Upper lobe of left lung (tissue), 6 donors: ENCODE measurements around the gene DIMT1. TPM values are rescaled to one million over a fixed set of nuclear protein-coding genes. Genes with fewer than 3 reads are reported as not detected.

Source experiments
- ATAC-seq, 2 donors: fragments of 200-7000 bp; cut with Tn5 transposase; one replicate each; pipeline ENCODE4 v1.9.1; 2022; ENCODE audit warnings: mild to moderate bottlenecking in 2 of 2, moderate library complexity in 2 of 2; ENCODE audit not compliant: low FRiP score in 2 of 2
- DNase-seq, 2 donors: peaks; one replicate each; pipeline ENCODE4 v3.0.0-alpha.2; 2019 to 2020
- H3K27ac ChIP-seq, 4 donors: fragments of 200-600 bp; sonication (generic); one replicate each; pipeline ENCODE4 v1.5.1; 2016 to 2019
- H3K27me3 ChIP-seq, 4 donors: fragments of 200-600 bp; sonication (generic); one replicate each; pipeline ENCODE4 v1.5.1; 2017 to 2019
- H3K36me3 ChIP-seq, 4 donors: fragments of 200-600 bp; sonication (generic); one replicate each; pipeline ENCODE4 v1.5.1; 2016 to 2019
- H3K4me1 ChIP-seq, 4 donors: fragments of 200-600 bp; sonication (generic); one replicate each; pipeline ENCODE4 v1.5.1; 2018 to 2019
- H3K4me3 ChIP-seq, 4 donors: fragments of 200-600 bp; sonication (generic); one replicate each; pipeline ENCODE4 v1.5.1; 2017 to 2019; ENCODE audit warnings: mild to moderate bottlenecking in 2 of 4, moderate library complexity in 1 of 4
- H3K9me3 ChIP-seq, 4 donors: fragments of 200-600 bp; sonication (generic); one replicate each; pipeline ENCODE4 v1.5.1; 2018 to 2019
- EP300 ChIP-seq, 4 donors: sonication (generic); formaldehyde crosslinking; IDR thresholded peaks; one replicate each; pipeline ENCODE4 v1.5.1; 2017; ENCODE audit warnings: antibody characterized with exemption in 4 of 4, control low read depth in 2 of 4
- POLR2A ChIP-seq, 4 donors: fragments of 450-650 bp; IDR thresholded peaks; one replicate each; pipeline ENCODE4 v1.5.1; 2016 to 2017; ENCODE audit warnings: antibody characterized with exemption in 4 of 4, mild to moderate bottlenecking in 2 of 4
- POLR2AphosphoS5 ChIP-seq, 2 donors: sonication (generic); formaldehyde crosslinking; IDR thresholded peaks; one replicate each; pipeline ENCODE4 v1.5.1; 2017; ENCODE audit warnings: antibody characterized with exemption in 2 of 2
- WGBS, 2 donors: methylation state at CpG; one replicate each; pipeline ENCODE4 v1.1.5; 2017 to 2018; 5-methylcytosine and 5-hydroxymethylcytosine counted together
- total RNA-seq, 6 donors: library from RNA; depleted of rRNA in 4 of 6; stranded (reverse); fragments of >200 nt in 4 of 6; gene quantifications; one replicate each; pipeline versions ENCODE4 v1.1.0 to v1.2.1, GENCODE V29; 2016 to 2021
- TF ChIP-seq, protein P1 (sequence below), 6 experiments: fragments of 450-650 bp in 4 of 6; fragments of 200-600 bp in 2 of 6; sonication (generic) in 2 of 6; IDR thresholded peaks; one replicate each; pipeline ENCODE4 v1.5.1; 2016 to 2019; ENCODE audit warnings: antibody characterized with exemption in 6 of 6
- donor health status: DM: no; HTN: no; CAD: no; lungs with moderate emphysema.
- donor health status: DM: no; HTN: yes; CAD: no; lungs with severe emphysema.

The DIMT1 gene
- total RNA-seq, 6 donors from 2014 or later, result 2.1 to 24.5 (median 13.0) TPM

DNA sequence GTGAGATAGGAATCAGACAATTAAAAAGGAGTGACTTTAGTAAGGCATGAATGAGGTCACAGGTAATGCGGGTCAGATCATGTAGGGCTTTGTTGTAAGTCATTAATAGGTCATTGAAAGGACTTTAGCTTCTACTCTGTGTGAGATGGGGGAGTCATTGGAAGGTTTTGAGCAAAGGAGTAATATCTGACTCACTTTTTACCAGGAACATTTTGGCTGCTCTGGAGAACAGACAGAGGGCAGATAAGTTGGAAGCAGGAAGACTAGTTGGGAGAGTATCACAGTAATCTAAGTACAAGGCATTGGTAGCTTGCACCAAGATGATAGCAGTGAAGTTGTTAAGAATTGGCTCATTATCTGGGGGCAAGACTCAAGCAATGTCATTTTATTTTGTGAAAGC is 60.3 kb downstream of the DIMT1 start:
- no peak for TF ChIP-seq POLR2AphosphoS5 (IDR thresholded peaks at IDR 0.05)
- TF ChIP-seq POLR2A (IDR thresholded peaks at IDR 0.05), result no peak
- no peak for TF ChIP-seq EP300 (IDR thresholded peaks at IDR 0.05)
- TF ChIP-seq, protein P1, sequence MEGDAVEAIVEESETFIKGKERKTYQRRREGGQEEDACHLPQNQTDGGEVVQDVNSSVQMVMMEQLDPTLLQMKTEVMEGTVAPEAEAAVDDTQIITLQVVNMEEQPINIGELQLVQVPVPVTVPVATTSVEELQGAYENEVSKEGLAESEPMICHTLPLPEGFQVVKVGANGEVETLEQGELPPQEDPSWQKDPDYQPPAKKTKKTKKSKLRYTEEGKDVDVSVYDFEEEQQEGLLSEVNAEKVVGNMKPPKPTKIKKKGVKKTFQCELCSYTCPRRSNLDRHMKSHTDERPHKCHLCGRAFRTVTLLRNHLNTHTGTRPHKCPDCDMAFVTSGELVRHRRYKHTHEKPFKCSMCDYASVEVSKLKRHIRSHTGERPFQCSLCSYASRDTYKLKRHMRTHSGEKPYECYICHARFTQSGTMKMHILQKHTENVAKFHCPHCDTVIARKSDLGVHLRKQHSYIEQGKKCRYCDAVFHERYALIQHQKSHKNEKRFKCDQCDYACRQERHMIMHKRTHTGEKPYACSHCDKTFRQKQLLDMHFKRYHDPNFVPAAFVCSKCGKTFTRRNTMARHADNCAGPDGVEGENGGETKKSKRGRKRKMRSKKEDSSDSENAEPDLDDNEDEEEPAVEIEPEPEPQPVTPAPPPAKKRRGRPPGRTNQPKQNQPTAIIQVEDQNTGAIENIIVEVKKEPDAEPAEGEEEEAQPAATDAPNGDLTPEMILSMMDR (IDR thresholded peaks at IDR 0.05), result no peak
- no peaks in the 10 kb centered on the region for H3K4me1 ChIP-seq
- WGBS, 2 donors, result 97 to 100% methylated on average over 1 of the region's 1 CpG
- H3K36me3 ChIP-seq, result no peaks in the 10 kb centered on the region
- no peak overlapping the region for H3K27ac ChIP-seq
- H3K27me3 ChIP-seq, result no peaks in the 10 kb centered on the region
- ATAC-seq (no peak), DNase-seq (no peak)
- H3K4me3 ChIP-seq, result no peak overlapping the region
- H3K9me3 ChIP-seq, result no peaks in the 10 kb centered on the region

DNA sequence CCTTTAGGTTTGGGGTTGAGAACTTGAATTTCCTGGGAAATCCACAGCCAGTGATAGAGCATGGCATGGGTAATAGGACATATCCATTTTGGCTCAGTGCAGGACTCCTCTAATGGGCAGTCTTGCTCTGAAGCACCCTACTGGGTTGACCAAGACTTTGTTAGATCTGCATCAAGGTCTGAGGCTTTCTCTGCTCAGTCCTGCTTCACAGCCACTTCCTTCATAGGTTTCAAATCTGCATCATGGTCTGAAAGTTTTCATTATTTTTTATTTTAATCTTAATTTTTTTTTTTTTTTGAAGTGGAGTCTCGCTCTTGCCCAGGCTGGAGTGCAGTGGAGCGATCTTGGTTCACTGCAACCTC is 61.2 kb downstream of the DIMT1 start:
- TF ChIP-seq, protein P1 (IDR thresholded peaks at IDR 0.05), result no peak
- TF ChIP-seq POLR2AphosphoS5 (IDR thresholded peaks at IDR 0.05), result no peak
- no peak for TF ChIP-seq POLR2A (IDR thresholded peaks at IDR 0.05)
- no peak for TF ChIP-seq EP300 (IDR thresholded peaks at IDR 0.05)
- ATAC-seq (no peak), DNase-seq (no peak)
- Histone ChIP-seq H3K9me3 (no peaks in the 10 kb centered on the region), H3K4me3 (no peak overlapping the region), H3K27me3 (no peaks in the 10 kb centered on the region), H3K27ac (no peak overlapping the region), H3K36me3 (no peaks in the 10 kb centered on the region), H3K4me1 (no peaks in the 10 kb centered on the region)
- WGBS, 2 donors, result 98 to 100% methylated on average over 2 of the region's 2 CpGs

DNA sequence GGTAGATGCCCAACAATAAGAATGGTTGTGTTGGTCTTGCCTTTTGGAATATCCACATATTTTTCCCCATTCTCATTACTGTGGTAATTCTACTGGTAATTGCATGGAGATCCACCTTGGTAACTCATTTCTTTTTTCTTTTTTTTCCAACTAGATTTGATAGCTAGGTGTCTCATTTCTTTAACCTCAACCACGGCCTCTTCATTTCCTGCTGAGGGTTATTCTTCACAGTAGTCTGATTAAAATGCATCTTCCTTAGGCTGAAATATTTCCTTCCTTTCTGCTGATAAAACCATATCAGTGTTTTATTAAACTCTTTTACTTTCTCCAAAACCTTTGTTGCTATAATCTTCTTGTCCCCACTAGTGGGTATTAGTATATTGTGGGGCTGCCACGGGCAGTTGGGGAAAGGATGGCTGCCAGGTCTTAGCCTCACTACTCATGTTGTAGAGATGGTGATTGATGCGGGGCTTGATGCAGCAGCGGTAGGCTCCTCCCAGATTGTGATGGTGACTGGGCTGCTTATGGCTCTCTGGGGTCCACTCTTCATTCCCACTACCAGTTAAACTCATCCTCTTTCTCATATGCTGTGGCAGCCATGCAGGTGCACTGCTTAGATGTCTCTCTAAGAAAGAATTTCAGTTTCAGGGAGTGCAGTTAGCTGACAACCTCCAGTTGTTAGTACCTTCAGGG is 61.8 kb downstream of the DIMT1 start:
- no peak overlapping the region for H3K27ac ChIP-seq

DNA sequence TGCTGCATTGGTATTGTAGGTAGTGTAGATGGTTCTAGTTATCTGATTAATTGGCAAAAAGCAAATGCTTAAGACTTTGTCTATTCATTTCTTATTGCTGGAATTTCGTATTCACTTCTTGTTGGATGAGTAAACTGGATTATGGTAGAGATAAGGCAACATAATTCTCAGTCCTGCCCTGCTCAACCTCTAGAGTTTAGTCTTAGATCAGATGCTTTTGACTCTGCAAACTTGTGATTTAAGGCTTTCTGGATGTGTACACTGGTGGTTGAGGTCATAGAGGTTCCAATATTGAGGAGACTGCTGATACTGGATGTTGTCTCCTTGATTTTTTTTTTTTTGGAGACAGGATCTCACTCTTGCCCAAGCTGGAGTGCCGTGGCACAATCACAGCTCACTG is 62.7 kb downstream of the DIMT1 start:
- no peaks in the 10 kb centered on the region for H3K27me3 ChIP-seq
- DNase-seq (no peak), ATAC-seq (no peak)
- 96 to 99% methylated on average over 2 of the region's 2 CpGs for WGBS, 2 donors
- no peak overlapping the region for H3K27ac ChIP-seq
- no peaks in the 10 kb centered on the region for H3K36me3 ChIP-seq
- TF ChIP-seq POLR2A (IDR thresholded peaks at IDR 0.05), result no peak
- TF ChIP-seq, protein P1 (IDR thresholded peaks at IDR 0.05), result no peak
- TF ChIP-seq POLR2AphosphoS5 (IDR thresholded peaks at IDR 0.05), result no peak
- no peak for TF ChIP-seq EP300 (IDR thresholded peaks at IDR 0.05)
- no peaks in the 10 kb centered on the region for H3K4me1 ChIP-seq
- no peaks in the 10 kb centered on the region for H3K9me3 ChIP-seq
- H3K4me3 ChIP-seq, result no peak overlapping the region

More for the DNA sequence above, 61.8 kb downstream of the DIMT1 start:
- ATAC-seq, result no peak
- Histone ChIP-seq H3K4me3 (no peak overlapping the region), H3K27me3 (no peaks in the 10 kb centered on the region), H3K4me1 (no peaks in the 10 kb centered on the region), H3K9me3 (no peaks in the 10 kb centered on the region), H3K36me3 (no peaks in the 10 kb centered on the region)
- 80 to 91% methylated on average over 4 of the region's 4 CpGs for WGBS, 2 donors
- TF ChIP-seq POLR2AphosphoS5 (IDR thresholded peaks at IDR 0.05), result no peak
- no peak for TF ChIP-seq POLR2A (IDR thresholded peaks at IDR 0.05)
- TF ChIP-seq, protein P1 (IDR thresholded peaks at IDR 0.05), result no peak
- TF ChIP-seq EP300 (IDR thresholded peaks at IDR 0.05), result no peak
- no peak for DNase-seq

DNA sequence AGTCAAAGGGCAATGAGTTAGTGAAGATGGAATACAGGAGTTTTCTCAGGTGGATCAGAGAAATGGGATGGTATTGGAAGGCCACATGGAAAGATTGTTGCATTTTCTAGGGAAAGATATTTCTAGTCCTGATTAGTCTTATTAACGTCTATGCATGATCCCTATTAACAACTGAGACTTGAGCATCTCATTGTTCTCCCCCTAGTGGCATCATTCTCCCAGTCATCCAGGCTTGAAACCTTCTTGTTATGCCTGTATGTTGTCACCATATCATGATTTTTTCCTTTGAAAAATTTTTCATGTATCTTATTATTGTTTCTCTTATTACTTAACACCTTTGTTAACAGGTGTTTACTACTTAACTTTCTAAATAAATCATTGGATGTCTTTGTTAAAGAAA is 63.3 kb downstream of the DIMT1 start:
- Histone ChIP-seq H3K36me3 (no peaks in the 10 kb centered on the region), H3K27me3 (no peaks in the 10 kb centered on the region), H3K4me1 (no peaks in the 10 kb centered on the region), H3K27ac (no peak overlapping the region), H3K4me3 (no peak overlapping the region), H3K9me3 (no peaks in the 10 kb centered on the region)
- WGBS, 2 donors, result 30 to 33% methylated on average over 1 of the region's 1 CpG
- TF ChIP-seq POLR2AphosphoS5 (IDR thresholded peaks at IDR 0.05) (no peak), POLR2A (IDR thresholded peaks at IDR 0.05) (no peak)
- TF ChIP-seq, protein P1 (IDR thresholded peaks at IDR 0.05), result peak in 3 of 6 experiments; percentile 6 to 24 (median 20)
- DNase-seq (no peak), ATAC-seq (no peak)
